Endodermal cell (in vitro differentiated cells): ENCODE measurements around the gene HS3ST3A1. TPM values are rescaled to one million over a fixed set of nuclear protein-coding genes. Genes with fewer than 3 reads are reported as not detected.

Experiments
- DNase-seq: peaks from one replicate; pipeline ENCODE4 v3.0.0-alpha.2; 2017
- H3K27ac ChIP-seq: 2 replicates; pipeline ENCODE4 v1.5.1; 2013; ENCODE audit warnings: mild to moderate bottlenecking, low read depth, low read length, moderate library complexity
- H3K27me3 ChIP-seq: 2 replicates; pipeline ENCODE4 v1.6.1; 2013; ENCODE audit warnings: mild to moderate bottlenecking, low read length, moderate library complexity; ENCODE audit not compliant: insufficient read depth, control insufficient read depth, poor library complexity, severe bottlenecking
- H3K36me3 ChIP-seq: 2 replicates; pipeline ENCODE4 v1.7.0; 2013; ENCODE audit warnings: mild to moderate bottlenecking, low read length, moderate library complexity; ENCODE audit not compliant: control insufficient read depth, insufficient read depth
- H3K4me1 ChIP-seq: one replicate; pipeline ENCODE4 v1.7.0; 2013; ENCODE audit warnings: low read length; ENCODE audit not compliant: control insufficient read depth, insufficient read depth
- H3K4me3 ChIP-seq: 2 replicates; pipeline ENCODE4 v1.5.1; 2013; ENCODE audit warnings: mild to moderate bottlenecking, low read length, moderate library complexity
- H3K9ac ChIP-seq: 2 replicates; pipeline ENCODE4 v1.6.1; 2013; ENCODE audit warnings: mild to moderate bottlenecking, low read length, moderate library complexity; ENCODE audit not compliant: poor library complexity, severe bottlenecking; ENCODE audit errors: extremely low read depth
- H3K9me3 ChIP-seq: 2 replicates; pipeline ENCODE4 v1.6.1; 2013; ENCODE audit warnings: mild to moderate bottlenecking, low read length, moderate library complexity; ENCODE audit not compliant: control insufficient read depth
- H3K27ac Mint-ChIP-seq: 2 replicates; pipeline ENCODE4 v1.8.0; 2020; ENCODE audit warnings: mixed read lengths
- H3K27me3 Mint-ChIP-seq: 2 replicates; pipeline ENCODE4 v1.8.0; 2021; ENCODE audit warnings: mild to moderate bottlenecking, mixed read lengths; ENCODE audit not compliant: insufficient read depth
- H3K36me3 Mint-ChIP-seq: 2 replicates; pipeline ENCODE4 v1.8.0; 2020; ENCODE audit warnings: low read depth, mixed read lengths
- H3K4me1 Mint-ChIP-seq: 2 replicates; pipeline ENCODE4 v1.8.0; 2020; ENCODE audit warnings: mixed read lengths
- H3K4me3 Mint-ChIP-seq: 2 replicates; pipeline ENCODE4 v1.8.0; 2020; ENCODE audit warnings: mild to moderate bottlenecking, moderate library complexity, mixed read lengths
- H3K9me3 Mint-ChIP-seq: 2 replicates; pipeline ENCODE4 v1.8.0; 2020; ENCODE audit warnings: mild to moderate bottlenecking, mixed read lengths
- CTCF ChIP-seq: fragments of 200-600 bp; sonication (generic); conservative IDR thresholded peaks from 2 replicates; pipeline ENCODE4 v1.5.0; 2021; ENCODE audit warnings: antibody characterized with exemption, mild to moderate bottlenecking
- WGBS, 2 experiments: methylation state at CpG; one replicate each; pipeline versions ENCODE4 v1.1.5 to v1.1.7; 2013; ENCODE audit warnings: missing lambda C conversion rate in 2 of 2, mixed read lengths in 1 of 2; ENCODE audit not compliant: insufficient coverage in 1 of 2, insufficient read length in 1 of 2; 5-methylcytosine and 5-hydroxymethylcytosine counted together
- total RNA-seq, 2 donors: library from RNA; stranded (reverse); fragmentation: NEBNext Ultra II Directional in 1 of 2; extraction: Animal tissue kit (Norgen Biotek cat#: 25700) in 1 of 2; gene quantifications; 2 replicates in 1 of 2; 3 replicates in 1 of 2; pipeline ENCODE4 v1.2.1, GENCODE V29; 2021

HS3ST3A1 gene
- total RNA-seq, 2 donors from 2014 or later = 1.9 to 2.4 TPM

DNA sequence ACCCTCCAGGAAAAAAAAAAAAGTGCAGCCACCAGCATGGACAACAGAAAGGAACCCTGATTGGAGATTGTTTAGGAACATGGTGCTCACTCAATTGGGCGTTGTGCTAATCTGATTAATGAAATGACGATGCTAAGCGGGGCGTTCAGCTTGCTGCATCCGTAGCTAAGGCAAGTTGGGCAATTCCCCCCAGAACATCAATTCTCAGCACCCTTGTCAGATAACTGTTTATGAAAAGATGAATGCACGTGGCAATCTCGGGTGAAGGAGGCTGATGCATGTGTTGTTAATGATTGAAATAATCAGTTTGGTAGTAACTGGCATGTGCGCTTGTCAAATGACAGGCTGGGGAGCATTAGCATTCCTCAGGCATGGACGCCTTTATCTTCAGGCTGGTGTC, 57.0 kb downstream of the HS3ST3A1 start:
- Mint-ChIP-seq H3K9me3 (peaks cover 3% of the 10 kb centered on the region), H3K27ac (no peak overlapping the region), H3K4me3 (no peak overlapping the region), H3K36me3 (peaks cover 6% of the 10 kb centered on the region), H3K27me3 (no peaks in the 10 kb centered on the region), H3K4me1 (no peaks in the 10 kb centered on the region)
- Histone ChIP-seq H3K4me1 (no peaks in the 10 kb centered on the region), H3K27ac (peak overlapping the region; percentile 32), H3K27me3 (no peaks in the 10 kb centered on the region), H3K9me3 (no peaks in the 10 kb centered on the region), H3K36me3 (no peaks in the 10 kb centered on the region), H3K4me3 (no peak overlapping the region), H3K9ac (no peak overlapping the region)
- WGBS, 2 experiments = 90 to 97% methylated on average over 7 to 9 of the region's 9 CpGs
- no peak for DNase-seq
- TF ChIP-seq CTCF = no peak

GRCh38 chr17:13544292-13544691, 57.4 kb downstream of the HS3ST3A1 start:
- no peaks in the 10 kb centered on the region for H3K4me1 Mint-ChIP-seq
- Histone ChIP-seq H3K4me1 (no peaks in the 10 kb centered on the region), H3K9me3 (no peaks in the 10 kb centered on the region), H3K4me3 (no peak overlapping the region), H3K36me3 (no peaks in the 10 kb centered on the region), H3K9ac (no peak overlapping the region), H3K27ac (peak overlapping the region; percentile 32), H3K27me3 (no peaks in the 10 kb centered on the region)
- DNase-seq = peak; percentile 46
- peaks cover 3% of the 10 kb centered on the region for H3K9me3 Mint-ChIP-seq
- H3K27ac Mint-ChIP-seq = no peak overlapping the region
- 85 to 88% methylated on average over 3 to 7 of the region's 7 CpGs for WGBS, 2 experiments
- no peaks in the 10 kb centered on the region for H3K27me3 Mint-ChIP-seq
- H3K36me3 Mint-ChIP-seq = peaks cover 6% of the 10 kb centered on the region
- no peak for TF ChIP-seq CTCF
- H3K4me3 Mint-ChIP-seq = no peak overlapping the region

- H3K9me3 Mint-ChIP-seq = no peaks in the 10 kb centered on the region
- no peak overlapping the region for H3K27ac Mint-ChIP-seq
- no peak overlapping the region for H3K4me3 ChIP-seq
- no peak overlapping the region for H3K9ac ChIP-seq
- H3K4me1 ChIP-seq = no peaks in the 10 kb centered on the region
- H3K27me3 Mint-ChIP-seq = no peaks in the 10 kb centered on the region
- H3K36me3 ChIP-seq = peaks cover 3% of the 10 kb centered on the region
- no peaks in the 10 kb centered on the region for H3K27me3 ChIP-seq
- no peaks in the 10 kb centered on the region for H3K4me1 Mint-ChIP-seq
- no peak for TF ChIP-seq CTCF
- no peak overlapping the region for H3K4me3 Mint-ChIP-seq
- no peaks in the 10 kb centered on the region for H3K36me3 Mint-ChIP-seq
- no peaks in the 10 kb centered on the region for H3K9me3 ChIP-seq
- no peak overlapping the region for H3K27ac ChIP-seq
- DNase-seq = no peak
Observed at GRCh38 chr17:13542636-13543035, 59.1 kb downstream of the HS3ST3A1 start.
